Astrocyte (in vitro differentiated cells and primary cell): ENCODE results near the gene MYO1F.

Experiments used
- EZH2 ChIP-seq: IDR thresholded peaks from 2 replicates; pipeline ENCODE4 v1.6.1; 2012; ENCODE audit warnings: mild to moderate bottlenecking, low read length, inconsistent platforms; ENCODE audit not compliant: insufficient read depth
- TF ChIP-seq, protein P1 (sequence below): IDR thresholded peaks from 2 replicates; pipeline ENCODE4 v1.5.1; 2011; ENCODE audit warnings: low read depth, mild to moderate bottlenecking, inconsistent platforms, low read length, moderate library complexity; ENCODE audit not compliant: insufficient read depth

GRCh38 chr19:8513036-8513686 is 64.1 kb downstream of the MYO1F start:
- TF ChIP-seq, protein P1, sequence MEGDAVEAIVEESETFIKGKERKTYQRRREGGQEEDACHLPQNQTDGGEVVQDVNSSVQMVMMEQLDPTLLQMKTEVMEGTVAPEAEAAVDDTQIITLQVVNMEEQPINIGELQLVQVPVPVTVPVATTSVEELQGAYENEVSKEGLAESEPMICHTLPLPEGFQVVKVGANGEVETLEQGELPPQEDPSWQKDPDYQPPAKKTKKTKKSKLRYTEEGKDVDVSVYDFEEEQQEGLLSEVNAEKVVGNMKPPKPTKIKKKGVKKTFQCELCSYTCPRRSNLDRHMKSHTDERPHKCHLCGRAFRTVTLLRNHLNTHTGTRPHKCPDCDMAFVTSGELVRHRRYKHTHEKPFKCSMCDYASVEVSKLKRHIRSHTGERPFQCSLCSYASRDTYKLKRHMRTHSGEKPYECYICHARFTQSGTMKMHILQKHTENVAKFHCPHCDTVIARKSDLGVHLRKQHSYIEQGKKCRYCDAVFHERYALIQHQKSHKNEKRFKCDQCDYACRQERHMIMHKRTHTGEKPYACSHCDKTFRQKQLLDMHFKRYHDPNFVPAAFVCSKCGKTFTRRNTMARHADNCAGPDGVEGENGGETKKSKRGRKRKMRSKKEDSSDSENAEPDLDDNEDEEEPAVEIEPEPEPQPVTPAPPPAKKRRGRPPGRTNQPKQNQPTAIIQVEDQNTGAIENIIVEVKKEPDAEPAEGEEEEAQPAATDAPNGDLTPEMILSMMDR: no peak
- TF ChIP-seq EZH2: no peak
